ENCODE measurements around the gene OVOL3. TPM values are rescaled to one million over a fixed set of nuclear protein-coding genes. Genes with fewer than 3 reads are reported as not detected.

Gene OVOL3
- total RNA-seq, 2 experiments from 2014 or later, result not detected

DNA sequence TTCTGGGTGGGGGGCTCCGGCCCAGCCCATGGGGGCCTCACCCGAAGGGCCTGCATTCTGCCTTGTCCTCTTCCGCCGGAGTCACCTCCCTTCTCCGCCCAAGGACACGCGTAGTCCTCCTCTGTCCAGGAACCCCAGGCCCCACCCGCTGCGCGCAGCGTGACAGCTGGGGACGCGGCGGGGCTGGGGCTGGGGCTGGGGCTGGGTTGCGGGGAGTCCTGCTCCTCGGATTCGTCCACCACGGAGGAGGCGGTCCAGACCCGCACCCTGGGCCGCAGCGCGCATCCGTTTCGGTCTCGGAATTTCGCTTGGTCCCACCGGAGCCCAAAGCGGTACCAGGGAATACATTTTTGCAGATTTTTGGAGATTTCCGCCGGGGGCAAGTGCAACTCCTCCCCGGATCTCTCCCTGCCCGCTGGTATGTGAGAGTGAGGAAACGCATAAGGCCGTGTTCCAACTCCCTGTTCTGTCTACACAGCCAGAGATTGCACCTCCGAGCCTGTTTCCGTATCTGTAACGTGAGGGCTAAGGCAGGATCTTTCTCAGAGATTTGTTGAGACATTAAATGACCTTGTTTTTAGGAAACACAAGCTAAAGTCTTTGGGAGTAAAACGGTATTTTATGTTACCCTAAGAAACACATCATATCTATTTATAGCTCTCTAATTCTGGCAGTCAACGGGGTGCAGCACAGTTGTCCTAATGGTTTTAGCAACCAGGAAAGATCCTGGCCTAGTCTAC lies 41.6 kb downstream of the OVOL3 start, which contains the start of gene COX7A1:
TSS of gene COX7A1 (minus strand) at position 96 of the 740 bp plus-strand sequence. CDS start at position 56, 40 bp downstream.
- TF ChIP-seq, protein P1, sequence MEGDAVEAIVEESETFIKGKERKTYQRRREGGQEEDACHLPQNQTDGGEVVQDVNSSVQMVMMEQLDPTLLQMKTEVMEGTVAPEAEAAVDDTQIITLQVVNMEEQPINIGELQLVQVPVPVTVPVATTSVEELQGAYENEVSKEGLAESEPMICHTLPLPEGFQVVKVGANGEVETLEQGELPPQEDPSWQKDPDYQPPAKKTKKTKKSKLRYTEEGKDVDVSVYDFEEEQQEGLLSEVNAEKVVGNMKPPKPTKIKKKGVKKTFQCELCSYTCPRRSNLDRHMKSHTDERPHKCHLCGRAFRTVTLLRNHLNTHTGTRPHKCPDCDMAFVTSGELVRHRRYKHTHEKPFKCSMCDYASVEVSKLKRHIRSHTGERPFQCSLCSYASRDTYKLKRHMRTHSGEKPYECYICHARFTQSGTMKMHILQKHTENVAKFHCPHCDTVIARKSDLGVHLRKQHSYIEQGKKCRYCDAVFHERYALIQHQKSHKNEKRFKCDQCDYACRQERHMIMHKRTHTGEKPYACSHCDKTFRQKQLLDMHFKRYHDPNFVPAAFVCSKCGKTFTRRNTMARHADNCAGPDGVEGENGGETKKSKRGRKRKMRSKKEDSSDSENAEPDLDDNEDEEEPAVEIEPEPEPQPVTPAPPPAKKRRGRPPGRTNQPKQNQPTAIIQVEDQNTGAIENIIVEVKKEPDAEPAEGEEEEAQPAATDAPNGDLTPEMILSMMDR (IDR thresholded peaks at IDR 0.05), result no peak
- POLR2A ChIA-PET, result interaction anchor here (0.9 to 1.0 kb wide), 2 partner anchors 8 to 22 kb away, joined by 3 read pairs; no protein-coding TSS in a partner anchor
- Mint-ChIP-seq H3K36me3 (ENCODE audit: low read depth) (peaks cover 21% of the 10 kb centered on the region), H3K9me3 (no peaks in the 10 kb centered on the region), H3K27me3 (no peaks in the 10 kb centered on the region), H3K4me3 (no peak within 1 kb of the TSS), H3K4me1 (ENCODE audit: low read depth) (no peaks in the 10 kb centered on the region), H3K27ac (no peak within 1 kb of the TSS)
- intact Hi-C loops (cut with micrococcal nuclease), result no loop called here
- DNase-seq (no peak), ATAC-seq (no peak)
- CTCF ChIA-PET, result interaction anchor here (2.2 to 2.3 kb wide), 2 partner anchors 17 to 25 kb away, joined by 9 to 12 read pairs; no protein-coding TSS in a partner anchor

DNA sequence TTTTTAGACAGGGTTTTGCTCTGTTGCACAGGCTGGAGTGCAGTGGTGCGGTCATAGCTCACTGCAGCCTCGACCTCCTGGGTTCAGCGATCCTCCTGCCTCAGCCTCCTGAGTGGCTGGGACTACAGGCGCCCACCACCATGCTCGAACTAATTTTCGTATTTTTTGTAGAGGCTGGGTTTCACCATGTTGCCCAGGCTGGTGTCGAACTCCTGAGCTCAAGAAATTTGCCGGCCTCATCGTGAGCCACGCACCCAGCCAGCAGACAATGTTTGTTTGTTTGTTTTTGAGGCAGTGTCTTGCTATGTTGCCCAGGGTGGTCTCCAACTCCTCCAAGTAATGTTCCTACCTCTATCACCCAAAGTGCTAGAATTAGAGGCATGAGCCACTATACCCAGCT lies 42.2 kb downstream of the OVOL3 start:
- no peak for ATAC-seq
- ChIA-PET POLR2A (interaction anchor here (0.9 to 1.0 kb wide), 2 partner anchors 9 to 23 kb away, joined by 3 read pairs; no protein-coding TSS in a partner anchor), CTCF (interaction anchor here (2.2 to 2.3 kb wide), 2 partner anchors 16 to 26 kb away, joined by 9 to 12 read pairs; no protein-coding TSS in a partner anchor)
- intact Hi-C loops (cut with micrococcal nuclease), result no loop called here
- Mint-ChIP-seq H3K4me1 (ENCODE audit: low read depth) (no peaks in the 10 kb centered on the region), H3K27ac (no peak overlapping the region), H3K36me3 (ENCODE audit: low read depth) (peaks cover 18% of the 10 kb centered on the region), H3K9me3 (no peaks in the 10 kb centered on the region), H3K27me3 (no peaks in the 10 kb centered on the region), H3K4me3 (no peak overlapping the region)
- TF ChIP-seq, protein P1 (IDR thresholded peaks at IDR 0.05), result no peak
- DNase-seq, result no peak

DNA sequence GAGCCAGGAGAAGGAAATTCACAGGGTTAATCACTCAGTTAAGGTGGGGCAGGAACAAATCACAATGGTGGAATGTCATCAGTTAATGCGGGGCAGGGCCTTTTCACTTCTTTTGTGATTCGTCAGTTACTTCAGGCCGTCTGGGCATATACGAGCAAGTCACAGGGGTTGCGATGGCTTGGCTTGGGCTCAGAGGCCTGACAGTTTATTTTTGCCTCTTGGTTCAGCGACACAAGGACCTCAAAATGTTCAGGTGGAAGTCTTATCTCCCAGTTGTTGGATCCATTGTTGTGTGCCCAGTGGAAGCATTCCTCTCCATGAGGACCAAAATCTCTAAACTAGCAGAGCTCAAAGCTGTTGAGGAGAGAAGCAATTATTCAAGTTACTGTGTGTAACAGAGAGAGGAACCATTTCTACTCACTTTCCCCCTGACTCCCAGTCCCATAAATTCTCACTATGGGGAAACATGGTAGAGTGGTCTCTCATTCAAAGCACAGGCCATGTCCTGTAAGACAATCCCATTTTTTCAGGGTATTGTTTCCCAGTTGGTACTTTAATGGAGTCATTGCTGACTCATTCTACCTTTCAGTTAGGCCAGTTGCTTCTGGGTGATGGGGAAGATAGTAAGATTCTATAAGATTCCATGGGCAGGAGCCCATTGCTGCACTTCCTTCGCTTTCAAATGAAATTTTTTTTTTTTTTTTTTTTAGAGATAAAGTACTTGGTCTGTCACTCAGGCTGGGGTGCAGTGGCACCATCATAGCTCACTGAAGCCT lies 50.1 kb downstream of the OVOL3 start:
- no peak overlapping the region for H3K4me3 Mint-ChIP-seq
- ChIA-PET CTCF (no interaction called here), POLR2A (no interaction called here)
- TF ChIP-seq, protein P1 (IDR thresholded peaks at IDR 0.05), result no peak
- intact Hi-C loops (cut with micrococcal nuclease), result no loop called here
- H3K27me3 Mint-ChIP-seq, result no peaks in the 10 kb centered on the region
- H3K36me3 Mint-ChIP-seq (ENCODE audit: low read depth), result peaks cover 2% of the 10 kb centered on the region
- no peak overlapping the region for H3K27ac Mint-ChIP-seq
- no peaks in the 10 kb centered on the region for H3K9me3 Mint-ChIP-seq
- no peaks in the 10 kb centered on the region for H3K4me1 Mint-ChIP-seq (ENCODE audit: low read depth)
- no peak for ATAC-seq
- no peak for DNase-seq

Other genes starting within 250 kb of the OVOL3 start
- 1 to 10 TPM; 2.0 to 2.1 TPM for gene APLP1, start 242.6 kb upstream of the OVOL3 start, total RNA-seq
- gene NFKBID, start 210.6 kb upstream of the OVOL3 start, total RNA-seq, result 10 to 100 TPM; 80.8 to 81.2 TPM
- gene HCST, start 208.6 kb upstream of the OVOL3 start, total RNA-seq, result 10 to 100 TPM; 57.1 to 72.0 TPM
- 1 to 10 TPM in 1 of 2 experiments, under 1 TPM in 1; 0.81 to 1.5 TPM for gene TYROBP, start 202.8 kb upstream of the OVOL3 start, total RNA-seq
- 1 to 10 TPM; 4.8 to 6.6 TPM for gene LRFN3, start 174.8 kb upstream of the OVOL3 start, total RNA-seq
- gene SDHAF1, start 116.0 kb upstream of the OVOL3 start, total RNA-seq, result 10 to 100 TPM; 22.8 to 24.7 TPM
- 1 to 10 TPM; 2.4 to 3.3 TPM for gene SYNE4, start 102.3 kb upstream of the OVOL3 start, total RNA-seq
- gene ALKBH6, start 96.9 kb upstream of the OVOL3 start, total RNA-seq, result 10 to 100 TPM; 36.5 to 37.5 TPM
- gene CLIP3, start 78.3 kb upstream of the OVOL3 start, total RNA-seq, result 1 to 10 TPM in 1 of 2 experiments, under 1 TPM in 1; 0.74 to 1.2 TPM
- 1 to 10 TPM; 3.4 to 3.7 TPM for gene THAP8, start 56.9 kb upstream of the OVOL3 start, total RNA-seq
- gene WDR62, start 56.2 kb upstream of the OVOL3 start, total RNA-seq, result 10 to 100 TPM; 19.8 to 22.6 TPM
- 10 to 100 TPM; 68.4 to 76.5 TPM for gene POLR2I, start 3.7 kb downstream of the OVOL3 start, total RNA-seq
- 10 to 100 TPM; 74.9 to 81.7 TPM for gene TBCB, start 4.3 kb downstream of the OVOL3 start, total RNA-seq
- 100 to 1,000 TPM; 250 to 275 TPM for gene CAPNS1, start 28.9 kb downstream of the OVOL3 start, total RNA-seq
- not detected for gene COX7A1, start 41.3 kb downstream of the OVOL3 start, total RNA-seq
- 1 to 10 TPM; 1.3 to 1.6 TPM for gene ZNF565, start 103.5 kb downstream of the OVOL3 start, total RNA-seq
- 100 to 1,000 TPM; 102 to 109 TPM for gene ZNF146, start 104.0 kb downstream of the OVOL3 start, total RNA-seq

Data from activated CD8-positive, alpha-beta T cell treated with anti-CD3 and anti-CD28 coated beads for 36 hours (primary cell).